ENCODE measurements around the gene MTUS2. TPM values are rescaled to one million over a fixed set of nuclear protein-coding genes. Genes with fewer than 3 reads are reported as not detected.

MTUS2 gene
- total and polyA plus RNA-seq, 2 donors (not counting 3 experiments of a cell fraction or from before 2014, with no cell fraction given) = not detected

GRCh38 chr13:28866932-28867331 is 46.8 kb downstream of the MTUS2 start:
- Histone ChIP-seq H3K9me3 (replicated peaks; ENCODE audit: control insufficient read depth, insufficient read depth, low read length) (no peaks in the 10 kb centered on the region), H3K9ac (replicated peaks; ENCODE audit: extremely low read depth, insufficient read depth, low read length) (no peak overlapping the region), H3K27me3 (ENCODE audit: control insufficient read depth in 2 of 2, insufficient read depth in 2 of 2, low read length in 2 of 2) (no peaks in the 10 kb centered on the region), H3K4me2 (ENCODE audit: insufficient read depth, low read length) (no peak overlapping the region), H3K27ac (ENCODE audit: insufficient read depth, low read depth, low read length) (no peak overlapping the region), H3K9me1 (replicated peaks; ENCODE audit: control insufficient read depth, extremely low read depth, insufficient read depth, low read length) (no peaks in the 10 kb centered on the region), H3K79me2 (ENCODE audit: control insufficient read depth, insufficient read depth, low read length) (no peaks in the 10 kb centered on the region), H2AFZ (ENCODE audit: low read depth, low read length) (no peak overlapping the region), H3K4me3 (replicated peaks in 1 of 3; ENCODE audit: insufficient read depth in 1 of 3, low read depth in 1 of 3, low read length in 3 of 3) (no peak overlapping the region), H3K4me1 (ENCODE audit: control insufficient read depth, extremely low read depth, insufficient read depth, low read length) (no peaks in the 10 kb centered on the region), H4K20me1 (replicated peaks; ENCODE audit: control insufficient read depth, extremely low read depth, insufficient read depth, low read length) (no peaks in the 10 kb centered on the region), H3K36me3 (ENCODE audit: control insufficient read depth in 2 of 2, extremely low read depth in 1 of 2, insufficient read depth in 2 of 2, low read length in 2 of 2) (no peaks in the 10 kb centered on the region)
- no peak for FAIRE-seq
- no TSS peak for BruUV-seq (replicated peaks)
- intact Hi-C loops (cut with micrococcal nuclease) = no loop called here
- ChIA-PET CTCF (no interaction called here), POLR2A (no interaction called here)
- DNase-seq (ENCODE audit: low read depth, low spot score) = no peak
- dilution Hi-C loops (cut with MboI; ENCODE audit: extremely low pct_ligation_motif_present, low sequenced_read_pairs) = no loop called here
- TF ChIP-seq CTCF (IDR thresholded peaks at IDR 0.05; ENCODE audit: extremely low read depth in 1 of 2, insufficient read depth in 1 of 2, low read depth in 1 of 2, low read length in 2 of 2) (no peak), POLR2A (IDR thresholded peaks at IDR 0.05; ENCODE audit: low read depth, low read length) (no peak), JUN (IDR thresholded peaks at IDR 0.05; ENCODE audit: borderline replicate concordance, insufficient read depth, insufficient read length, low read depth) (no peak), MYC (IDR thresholded peaks at IDR 0.05; ENCODE audit: low read depth, low read length) (no peak), EZH2 (IDR thresholded peaks at IDR 0.05; ENCODE audit: borderline replicate concordance, low read depth, low read length, severe bottlenecking) (no peak), MAX (IDR thresholded peaks at IDR 0.05; ENCODE audit: insufficient read depth, insufficient read length) (no peak), FOS (IDR thresholded peaks at IDR 0.05; ENCODE audit: borderline replicate concordance, insufficient read depth, low read length) (no peak), POLR2AphosphoS5 (IDR thresholded peaks at IDR 0.05; ENCODE audit: insufficient read depth, low read depth, low read length) (no peak), GATA2 (IDR thresholded peaks at IDR 0.05; ENCODE audit: insufficient read depth, insufficient read length, low read depth, low read length) (no peak)
